GM21576 (cell line): ENCODE measurements around the gene SOX2.
"Not testable (repeated sequence)": the region's sequence is repeated elsewhere in the genome, so short reads cannot be mapped to it uniquely, and the experiment has no call there.

Source experiments
- ATAC-seq: cut with Tn5 transposase; IDR thresholded peaks from one replicate; pipeline ENCODE4 v1.9.1; 2021; ENCODE audit warnings: mild to moderate bottlenecking, moderate library complexity; ENCODE audit not compliant: unreplicated experiment

Gene SOX2

GRCh38 chr3:181756645-181757297 lies 45.0 kb downstream of the SOX2 start:
- ATAC-seq = no peak

- no peak for ATAC-seq
Observed at GRCh38 chr3:181757694-181758306, 46.1 kb downstream of the SOX2 start.

- no peak for ATAC-seq
Observed at GRCh38 chr3:181761906-181762305, 50.2 kb downstream of the SOX2 start.

- ATAC-seq = not testable (repeated sequence)
Observed at GRCh38 chr3:181764033-181764432, 52.3 kb downstream of the SOX2 start.
